Right lobe of liver (tissue), 6 donors: ENCODE measurements around the gene FRG1. TPM values are rescaled to one million over a fixed set of nuclear protein-coding genes. Genes with fewer than 3 reads are reported as not detected.
"Not testable (repeated sequence)": the region's sequence is repeated elsewhere in the genome, so short reads cannot be mapped to it uniquely, and the experiment has no call there.

Experiments
- ATAC-seq, 4 donors: fragments of 200-7000 bp; cut with Tn5 transposase; one replicate each; pipeline ENCODE4 v1.9.1; 2020; ENCODE audit warnings: mild to moderate bottlenecking in 4 of 4, moderate library complexity in 4 of 4
- DNase-seq, 3 donors: peaks; one replicate each; pipeline ENCODE4 v3.0.0-alpha.2; 2020
- H3K27ac ChIP-seq, 3 donors: fragments of 200-600 bp; one replicate each; pipeline ENCODE4 v1.8.0; 2022
- H3K27me3 ChIP-seq, 2 donors: fragments of 200-600 bp; one replicate each; pipeline ENCODE4 v1.8.0; 2022
- H3K36me3 ChIP-seq, 4 donors: fragments of 200-600 bp; sonication (generic) in 1 of 4; one replicate each; pipeline versions ENCODE4 v1.5.1 to v1.8.0; 2017 to 2022; ENCODE audit warnings: control low read depth in 1 of 4
- H3K4me1 ChIP-seq, 4 donors: fragments of 200-600 bp; sonication (generic) in 1 of 4; one replicate each; pipeline versions ENCODE4 v1.5.1 to v1.8.0; 2017 to 2022; ENCODE audit warnings: control low read depth in 1 of 4
- H3K4me3 ChIP-seq, 3 donors: fragments of 200-600 bp; one replicate each; pipeline ENCODE4 v1.8.0; 2022
- H3K9me3 ChIP-seq, 4 donors: fragments of 200-600 bp; sonication (generic) in 1 of 4; one replicate each; pipeline versions ENCODE4 v1.5.1 to v1.8.0; 2017 to 2022; ENCODE audit warnings: control low read depth in 1 of 4
- POLR2A ChIP-seq: fragments of 450-650 bp; IDR thresholded peaks from one replicate; pipeline ENCODE4 v1.6.1; 2017; ENCODE audit warnings: antibody characterized with exemption, mild to moderate bottlenecking
- WGBS: methylation state at CpG from one replicate; pipeline ENCODE4 v1.1.6; 2018; ENCODE audit warnings: low coverage, low lambda C conversion rate; ENCODE audit not compliant: insufficient coverage; ENCODE audit errors: missing lambda C conversion rate; 5-methylcytosine and 5-hydroxymethylcytosine counted together
- intact Hi-C, 2 donors: fragments of 100-400 bp; cut with DNase I; formaldehyde crosslinking; loops; one replicate each; pipeline versions ENCODE4 v1.11.2 to v1.14.1; 2022
- total RNA-seq, 6 experiments: library from RNA; depleted of rRNA in 2 of 6; stranded (reverse); fragments of >200 nt in 2 of 6; fragmentation: NEBNext Ultra II Directional in 3 of 6; extraction: Animal tissue kit (Norgen Biotek cat#: 25700) in 3 of 6; gene quantifications; one replicate each; pipeline versions ENCODE4 v1.1.0 to v1.2.4, GENCODE V29; 2016 to 2023
- TF ChIP-seq, protein P1 (sequence below), 4 donors: fragments of 200-600 bp in 3 of 4; fragments of 450-650 bp in 1 of 4; IDR thresholded peaks; one replicate each; pipeline versions ENCODE4 v1.5.1 to v1.8.0; 2016 to 2022; ENCODE audit warnings: antibody characterized with exemption in 4 of 4, mild to moderate bottlenecking in 2 of 4
- donor health status: DM: no; HTN: yes; CAD: no.
- donor health status: DM: no; HTN: no; CAD: no.
- donor health status: DM: no; HTN: no; CAD: no.
- donor health status: DM: no; HTN: yes; CAD: no.
- donor health status: DM: no; HTN: yes; CAD: no.

FRG1 gene
- total RNA-seq, 6 experiments from 2014 or later: 14.2 to 23.7 (median 18.0) TPM

DNA sequence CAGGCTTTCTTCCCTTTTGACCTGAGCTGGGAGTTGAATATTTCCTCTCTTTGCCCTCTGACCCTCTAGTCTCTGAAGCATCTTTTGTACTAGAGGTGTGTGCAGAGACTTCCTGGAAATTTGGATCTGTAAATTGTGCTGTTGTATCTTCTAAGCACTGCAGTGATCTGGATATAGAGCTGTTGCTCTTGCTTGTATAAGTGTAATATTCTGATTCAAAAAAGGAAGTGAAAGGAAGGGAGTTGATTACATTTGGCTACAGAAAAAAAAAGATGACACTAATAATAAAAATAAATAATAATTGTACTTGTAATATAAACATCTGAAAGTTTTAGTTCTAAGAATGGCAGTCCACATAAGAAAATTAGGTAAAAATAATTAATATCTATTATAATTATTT is 33.0 kb downstream of the FRG1 start:
- Histone ChIP-seq H3K27ac (no peak overlapping the region), H3K36me3 (no peaks in the 10 kb centered on the region), H3K27me3 (no peaks in the 10 kb centered on the region), H3K9me3 (no peaks in the 10 kb centered on the region), H3K4me3 (no peak overlapping the region), H3K4me1 (no peaks in the 10 kb centered on the region)
- DNase-seq: no peak
- no peak for TF ChIP-seq POLR2A
- TF ChIP-seq, protein P1, sequence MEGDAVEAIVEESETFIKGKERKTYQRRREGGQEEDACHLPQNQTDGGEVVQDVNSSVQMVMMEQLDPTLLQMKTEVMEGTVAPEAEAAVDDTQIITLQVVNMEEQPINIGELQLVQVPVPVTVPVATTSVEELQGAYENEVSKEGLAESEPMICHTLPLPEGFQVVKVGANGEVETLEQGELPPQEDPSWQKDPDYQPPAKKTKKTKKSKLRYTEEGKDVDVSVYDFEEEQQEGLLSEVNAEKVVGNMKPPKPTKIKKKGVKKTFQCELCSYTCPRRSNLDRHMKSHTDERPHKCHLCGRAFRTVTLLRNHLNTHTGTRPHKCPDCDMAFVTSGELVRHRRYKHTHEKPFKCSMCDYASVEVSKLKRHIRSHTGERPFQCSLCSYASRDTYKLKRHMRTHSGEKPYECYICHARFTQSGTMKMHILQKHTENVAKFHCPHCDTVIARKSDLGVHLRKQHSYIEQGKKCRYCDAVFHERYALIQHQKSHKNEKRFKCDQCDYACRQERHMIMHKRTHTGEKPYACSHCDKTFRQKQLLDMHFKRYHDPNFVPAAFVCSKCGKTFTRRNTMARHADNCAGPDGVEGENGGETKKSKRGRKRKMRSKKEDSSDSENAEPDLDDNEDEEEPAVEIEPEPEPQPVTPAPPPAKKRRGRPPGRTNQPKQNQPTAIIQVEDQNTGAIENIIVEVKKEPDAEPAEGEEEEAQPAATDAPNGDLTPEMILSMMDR (IDR thresholded peaks at IDR 0.05): no peak
- ATAC-seq: no peak
- intact Hi-C loops: no loop called here

DNA sequence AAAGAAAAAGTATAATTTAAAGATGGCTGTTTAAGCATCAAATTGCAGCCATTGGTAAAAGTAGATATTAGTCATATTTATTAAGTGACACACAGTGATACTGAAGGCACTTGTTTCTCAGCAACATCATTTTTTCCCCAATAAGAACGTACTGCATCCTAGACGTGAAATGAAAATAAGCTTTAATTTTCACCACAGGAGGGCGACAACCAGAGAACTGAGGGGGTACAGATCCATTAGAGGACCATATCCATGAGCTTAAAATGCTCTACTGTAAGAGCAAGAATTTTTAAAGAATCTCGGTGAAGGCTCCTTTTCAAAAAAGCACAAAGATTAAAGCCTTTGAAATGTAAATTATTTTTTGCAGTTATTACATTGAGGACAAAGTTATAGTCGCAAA is 33.4 kb downstream of the FRG1 start:
- 31% methylated on average over 5 of the region's 5 CpGs for WGBS
- ATAC-seq: no peak
- no peak overlapping the region for H3K4me3 ChIP-seq
- H3K27ac ChIP-seq: no peak overlapping the region
- no peak for TF ChIP-seq POLR2A
- TF ChIP-seq, protein P1 (IDR thresholded peaks at IDR 0.05): peak in 1 of 4 donors; percentile 9
- no peaks in the 10 kb centered on the region for H3K36me3 ChIP-seq
- H3K27me3 ChIP-seq: no peaks in the 10 kb centered on the region
- no peaks in the 10 kb centered on the region for H3K9me3 ChIP-seq
- DNase-seq: no peak
- intact Hi-C loops: no loop called here
- no peaks in the 10 kb centered on the region for H3K4me1 ChIP-seq

DNA sequence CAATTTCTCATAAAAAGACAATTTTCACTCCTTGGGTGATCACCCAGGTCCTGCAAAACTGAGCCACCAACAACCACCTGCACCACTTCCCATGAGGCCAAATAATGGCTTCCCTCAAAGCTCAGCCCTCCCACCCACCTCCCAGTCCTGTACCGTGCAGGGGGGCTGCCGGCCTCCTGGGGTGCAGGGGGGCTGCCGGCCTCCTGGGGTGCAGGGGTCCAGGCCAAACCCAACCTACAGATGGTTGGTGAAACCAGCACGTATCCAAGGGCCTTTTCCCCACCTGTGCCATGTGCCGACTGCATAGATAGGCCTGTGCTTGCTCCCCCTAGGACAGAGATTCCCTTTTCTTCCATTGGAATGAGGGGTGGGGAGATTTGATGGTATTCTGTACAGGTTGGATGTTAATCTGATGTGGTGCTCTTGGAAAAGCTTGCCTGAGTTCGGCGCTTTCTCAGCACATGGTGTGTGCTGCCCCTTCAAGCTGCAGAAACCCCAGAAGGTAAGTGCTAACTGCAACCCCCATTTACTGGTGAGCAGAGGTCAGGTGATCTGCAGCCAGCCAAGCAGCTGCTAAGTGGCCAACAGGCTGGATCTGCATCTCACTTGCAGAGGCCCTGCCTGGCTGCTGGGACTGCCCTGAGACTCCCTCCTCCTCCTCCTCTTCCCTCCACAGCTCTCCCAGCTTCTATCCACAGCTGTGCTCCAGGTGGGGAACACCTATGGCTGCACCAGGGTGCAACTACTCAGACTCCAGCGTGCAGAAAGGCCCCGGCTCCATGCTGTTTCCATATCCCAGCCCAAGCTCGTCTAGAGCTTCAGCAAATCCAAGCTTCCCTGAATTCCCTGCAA is 38.8 kb downstream of the FRG1 start:
- ATAC-seq (peak in 1 of 4 donors; percentile 49), DNase-seq (no peak)
- intact Hi-C loops: no loop called here
- Histone ChIP-seq H3K4me3 (no peak overlapping the region), H3K9me3 (no peaks in the 10 kb centered on the region), H3K36me3 (no peaks in the 10 kb centered on the region), H3K27me3 (no peaks in the 10 kb centered on the region), H3K4me1 (no peaks in the 10 kb centered on the region), H3K27ac (no peak overlapping the region)
- TF ChIP-seq POLR2A: no peak
- TF ChIP-seq, protein P1 (IDR thresholded peaks at IDR 0.05): no peak
- WGBS: 45% methylated on average over 9 of the region's 10 CpGs

GRCh38 chr4:189980292-189980691 is 39.6 kb downstream of the FRG1 start:
- H3K27ac ChIP-seq, DNase-seq, H3K4me3 ChIP-seq, H3K9me3 ChIP-seq, H3K4me1 ChIP-seq, intact Hi-C loops, H3K36me3 ChIP-seq, H3K27me3 ChIP-seq, ATAC-seq: not testable (repeated sequence)
- WGBS: no CpG with 5 or more reads among the region's 2 CpGs

DNA sequence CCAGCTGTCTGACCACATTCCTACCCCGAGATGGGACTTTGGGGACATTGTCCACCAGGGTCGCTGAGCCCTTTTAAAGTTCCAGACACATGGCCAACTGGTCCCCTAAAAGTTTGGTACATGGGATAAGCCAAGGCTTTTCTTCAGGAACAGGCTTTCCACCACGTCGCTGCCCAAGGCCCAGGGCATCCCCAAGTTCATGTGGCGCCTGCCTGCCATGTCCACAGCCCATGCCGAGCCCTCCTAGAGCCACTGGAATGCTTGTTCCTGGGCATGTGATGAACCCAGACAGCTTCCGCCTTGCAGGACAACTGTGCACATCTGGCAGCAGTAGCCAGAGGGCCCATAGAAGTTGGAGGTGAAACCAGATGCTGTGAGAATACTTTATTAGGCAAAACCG is 41.3 kb downstream of the FRG1 start:
- Histone ChIP-seq H3K27me3 (no peaks in the 10 kb centered on the region), H3K9me3 (no peaks in the 10 kb centered on the region), H3K4me1 (no peaks in the 10 kb centered on the region), H3K4me3 (no peak overlapping the region), H3K36me3 (no peaks in the 10 kb centered on the region), H3K27ac (no peak overlapping the region)
- TF ChIP-seq, protein P1 (IDR thresholded peaks at IDR 0.05): no peak
- no peak for TF ChIP-seq POLR2A
- DNase-seq: no peak
- intact Hi-C loops: no loop called here
- 74% methylated on average over 6 of the region's 8 CpGs for WGBS
- no peak for ATAC-seq

DNA sequence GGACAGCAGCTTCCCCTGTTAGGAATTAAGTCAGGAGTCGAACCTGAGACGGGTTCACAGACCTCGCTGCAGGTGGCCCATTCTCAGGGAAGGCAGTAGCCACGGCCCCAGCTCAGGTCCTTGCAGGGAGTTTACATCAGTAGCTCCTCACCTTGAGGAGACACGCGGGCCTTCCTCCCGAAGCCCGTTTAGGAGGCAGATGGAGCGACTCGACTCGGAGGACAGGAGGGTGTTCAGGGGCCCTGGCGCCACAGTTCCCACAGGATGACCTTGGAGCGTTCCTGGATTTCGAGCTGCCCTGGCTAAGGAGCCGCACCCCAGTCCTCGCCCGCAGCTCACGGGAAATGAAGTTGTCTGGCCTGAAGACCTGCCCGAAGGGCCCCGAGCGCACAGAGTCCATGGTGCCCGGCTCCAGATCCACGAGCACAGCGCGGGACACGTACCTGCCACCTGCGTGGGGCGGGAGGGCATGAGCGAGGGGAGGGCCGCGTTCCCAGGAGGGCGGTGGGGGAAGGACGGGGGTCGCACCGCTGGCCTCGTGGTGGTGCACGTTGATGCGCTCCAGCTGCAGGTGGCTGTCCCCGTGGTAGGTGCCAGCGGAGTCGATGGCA is 43.3 kb downstream of the FRG1 start:
- intact Hi-C loops, DNase-seq, H3K4me3 ChIP-seq, H3K36me3 ChIP-seq, ATAC-seq, H3K9me3 ChIP-seq, H3K4me1 ChIP-seq, H3K27ac ChIP-seq, H3K27me3 ChIP-seq: not testable (repeated sequence)
- 40% methylated on average over 1 of the region's 41 CpGs for WGBS

GRCh38 chr4:189984661-189985060 is 44.0 kb downstream of the FRG1 start:
- 80% methylated on average over 1 of the region's 31 CpGs for WGBS
- intact Hi-C loops: not testable (repeated sequence)

More at GRCh38 chr4:189984661-189985060, 44.0 kb downstream of the FRG1 start:
- H3K36me3 ChIP-seq, H3K27ac ChIP-seq, H3K9me3 ChIP-seq, ATAC-seq, H3K4me1 ChIP-seq, DNase-seq, H3K27me3 ChIP-seq, H3K4me3 ChIP-seq: not testable (repeated sequence)
